Hepatocyte (in vitro differentiated cells): ENCODE results near the gene CPT1B. TPM values are rescaled to one million over a fixed set of nuclear protein-coding genes. Genes with fewer than 3 reads are reported as not detected.
"Not testable (repeated sequence)": the region's sequence is repeated elsewhere in the genome, so short reads cannot be mapped to it uniquely, and the experiment has no call there.

ENCODE experiments used
- DNase-seq: peaks from one replicate; pipeline ENCODE4 v3.0.0-alpha.2; 2016; ENCODE audit warnings: low spot score
- H2AFZ ChIP-seq: fragments of 200-600 bp; sonication (generic); 2 replicates; pipeline ENCODE4 v1.6.0; 2016; ENCODE audit warnings: antibody characterized with exemption, mild to moderate bottlenecking
- H3K27ac ChIP-seq: fragments of 200-600 bp; sonication (generic); 2 replicates; pipeline ENCODE4 v1.5.1; 2016; ENCODE audit warnings: mild to moderate bottlenecking
- H3K27me3 ChIP-seq: fragments of 200-600 bp; sonication (generic); 2 replicates; pipeline ENCODE4 v1.6.1; 2016
- H3K36me3 ChIP-seq: fragments of 200-600 bp; sonication (generic); replicated peaks from 2 replicates; pipeline ENCODE4 v1.5.1; 2016; ENCODE audit warnings: low read depth; ENCODE audit not compliant: insufficient read depth
- H3K4me1 ChIP-seq: fragments of 200-600 bp; sonication (generic); 2 replicates; pipeline ENCODE4 v1.5.1; 2016; ENCODE audit warnings: mild to moderate bottlenecking, moderate library complexity; ENCODE audit not compliant: insufficient read depth
- H3K4me2 ChIP-seq: fragments of 200-600 bp; sonication (generic); 2 replicates; pipeline ENCODE4 v1.6.0; 2016
- H3K4me3 ChIP-seq: fragments of 200-600 bp; sonication (generic); 2 replicates; pipeline ENCODE4 v1.5.1; 2016; ENCODE audit warnings: mild to moderate bottlenecking
- H3K79me2 ChIP-seq: fragments of 200-600 bp; sonication (generic); 2 replicates; pipeline ENCODE4 v1.6.0; 2017; ENCODE audit warnings: mild to moderate bottlenecking
- H3K9me2 ChIP-seq: fragments of 200-600 bp; sonication (generic); replicated peaks from 2 replicates; pipeline ENCODE4 v1.6.0; 2017; ENCODE audit warnings: mild to moderate bottlenecking; ENCODE audit not compliant: insufficient read depth
- H3K9me3 ChIP-seq: fragments of 200-600 bp; sonication (generic); 2 replicates; pipeline ENCODE4 v1.5.1; 2016; ENCODE audit warnings: low read depth, mild to moderate bottlenecking
- H4K20me1 ChIP-seq: fragments of 200-600 bp; sonication (generic); 2 replicates; pipeline ENCODE4 v1.6.0; 2016; ENCODE audit warnings: mild to moderate bottlenecking; ENCODE audit not compliant: insufficient read depth, poor library complexity, severe bottlenecking
- EZH2 ChIP-seq: fragments of 200-600 bp; sonication (generic); IDR thresholded peaks from 2 replicates; pipeline ENCODE4 v1.6.1; 2016; ENCODE audit warnings: antibody characterized with exemption, mild to moderate bottlenecking, borderline replicate concordance
- EZH2phosphoT487 ChIP-seq: fragments of 200-600 bp; sonication (generic); IDR thresholded peaks from one replicate; pipeline ENCODE4 v1.6.1; 2018; ENCODE audit warnings: antibody characterized with exemption, mild to moderate bottlenecking, low read depth, moderate library complexity; ENCODE audit not compliant: unreplicated experiment, severe bottlenecking
- WGBS: methylation state at CpG from one replicate; pipeline ENCODE4 v1.1.6; 2016; ENCODE audit warnings: low lambda C conversion rate; ENCODE audit errors: missing lambda C conversion rate; 5-methylcytosine and 5-hydroxymethylcytosine counted together
- polyA plus RNA-seq: library from polyadenylated mRNA; unstranded; fragments of >200 nt; fragmentation: Nextera tagmentation; extraction: Ambion mirVana; gene quantifications from 2 replicates; pipeline ENCODE4 v1.2.1, GENCODE V29; 2016
- total RNA-seq: library from RNA; depleted of rRNA; stranded (reverse); fragments of >200 nt; gene quantifications from 2 replicates; pipeline ENCODE4 v1.2.3, GENCODE V29; 2014
- TF ChIP-seq, protein P1 (sequence below): fragments of 200-600 bp; sonication (generic); IDR thresholded peaks from 2 replicates; pipeline ENCODE4 v1.5.1; 2016; ENCODE audit warnings: antibody characterized with exemption, mild to moderate bottlenecking; ENCODE audit not compliant: poor library complexity

The CPT1B gene
- total and polyA plus RNA-seq, 2 experiments from 2014 or later = 27.5 to 64.0 TPM

DNA sequence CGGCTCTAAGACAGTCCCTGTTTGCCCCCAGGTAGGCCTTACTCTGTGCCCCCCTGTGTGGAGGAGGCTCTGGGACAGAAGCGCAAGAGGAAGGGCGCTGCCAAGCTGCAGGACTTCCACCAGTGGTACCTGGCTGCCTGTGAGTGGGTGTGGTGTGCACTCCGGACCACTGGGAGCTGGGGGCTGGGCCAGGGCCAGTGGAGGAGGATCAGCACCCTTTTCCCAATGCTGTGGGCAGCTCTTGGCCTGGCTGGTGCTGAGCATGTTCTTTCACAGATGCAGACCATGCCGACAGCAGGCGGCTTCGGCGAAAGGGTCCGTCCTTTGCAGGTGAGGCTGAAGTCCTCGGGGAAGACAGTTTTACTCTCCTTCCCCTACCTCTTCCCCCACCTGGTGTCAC is 56.5 kb downstream of the CPT1B start:
- TF ChIP-seq, protein P1, sequence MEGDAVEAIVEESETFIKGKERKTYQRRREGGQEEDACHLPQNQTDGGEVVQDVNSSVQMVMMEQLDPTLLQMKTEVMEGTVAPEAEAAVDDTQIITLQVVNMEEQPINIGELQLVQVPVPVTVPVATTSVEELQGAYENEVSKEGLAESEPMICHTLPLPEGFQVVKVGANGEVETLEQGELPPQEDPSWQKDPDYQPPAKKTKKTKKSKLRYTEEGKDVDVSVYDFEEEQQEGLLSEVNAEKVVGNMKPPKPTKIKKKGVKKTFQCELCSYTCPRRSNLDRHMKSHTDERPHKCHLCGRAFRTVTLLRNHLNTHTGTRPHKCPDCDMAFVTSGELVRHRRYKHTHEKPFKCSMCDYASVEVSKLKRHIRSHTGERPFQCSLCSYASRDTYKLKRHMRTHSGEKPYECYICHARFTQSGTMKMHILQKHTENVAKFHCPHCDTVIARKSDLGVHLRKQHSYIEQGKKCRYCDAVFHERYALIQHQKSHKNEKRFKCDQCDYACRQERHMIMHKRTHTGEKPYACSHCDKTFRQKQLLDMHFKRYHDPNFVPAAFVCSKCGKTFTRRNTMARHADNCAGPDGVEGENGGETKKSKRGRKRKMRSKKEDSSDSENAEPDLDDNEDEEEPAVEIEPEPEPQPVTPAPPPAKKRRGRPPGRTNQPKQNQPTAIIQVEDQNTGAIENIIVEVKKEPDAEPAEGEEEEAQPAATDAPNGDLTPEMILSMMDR = no peak
- no peak for TF ChIP-seq EZH2
- no peak for TF ChIP-seq EZH2phosphoT487
- no peak for DNase-seq
- H3K4me3 ChIP-seq = no peak overlapping the region
- WGBS = 94% methylated on average over 10 of the region's 10 CpGs
- no peak overlapping the region for H2AFZ ChIP-seq
- no peaks in the 10 kb centered on the region for H3K36me3 ChIP-seq
- H3K9me2 ChIP-seq = no peaks in the 10 kb centered on the region
- H4K20me1 ChIP-seq = peaks cover 13% of the 10 kb centered on the region
- H3K4me2 ChIP-seq = no peak overlapping the region
- H3K27me3 ChIP-seq = no peaks in the 10 kb centered on the region
- H3K27ac ChIP-seq = no peak overlapping the region
- peaks cover 12% of the 10 kb centered on the region for H3K4me1 ChIP-seq
- peaks cover 37% of the 10 kb centered on the region for H3K79me2 ChIP-seq
- no peaks in the 10 kb centered on the region for H3K9me3 ChIP-seq

GRCh38 chr22:50520826-50521453 is 57.3 kb downstream of the CPT1B start:
- Histone ChIP-seq H3K27me3 (no peaks in the 10 kb centered on the region), H4K20me1 (peaks cover 13% of the 10 kb centered on the region), H3K4me2 (no peak overlapping the region), H3K27ac (no peak overlapping the region), H3K36me3 (no peaks in the 10 kb centered on the region), H3K4me1 (peaks cover 9% of the 10 kb centered on the region), H3K4me3 (no peak overlapping the region), H3K79me2 (peaks cover 39% of the 10 kb centered on the region), H2AFZ (no peak overlapping the region), H3K9me3 (no peaks in the 10 kb centered on the region), H3K9me2 (no peaks in the 10 kb centered on the region)
- no peak for DNase-seq
- TF ChIP-seq, protein P1 = no peak
- TF ChIP-seq EZH2 = no peak
- no peak for TF ChIP-seq EZH2phosphoT487
- WGBS = 100% methylated on average over 13 of the region's 13 CpGs

- 92% methylated on average over 8 of the region's 8 CpGs for WGBS
- H3K27me3 ChIP-seq, H3K9me3 ChIP-seq, H2AFZ ChIP-seq, DNase-seq, H3K4me1 ChIP-seq, H3K27ac ChIP-seq, H3K36me3 ChIP-seq, H3K4me2 ChIP-seq, H3K4me3 ChIP-seq, H3K9me2 ChIP-seq: not testable (repeated sequence)
- H3K79me2 ChIP-seq = peaks cover 42% of the 10 kb centered on the region
- H4K20me1 ChIP-seq = peaks cover 13% of the 10 kb centered on the region
Measured at GRCh38 chr22:50520184-50520583, 58.0 kb downstream of the CPT1B start.

DNA sequence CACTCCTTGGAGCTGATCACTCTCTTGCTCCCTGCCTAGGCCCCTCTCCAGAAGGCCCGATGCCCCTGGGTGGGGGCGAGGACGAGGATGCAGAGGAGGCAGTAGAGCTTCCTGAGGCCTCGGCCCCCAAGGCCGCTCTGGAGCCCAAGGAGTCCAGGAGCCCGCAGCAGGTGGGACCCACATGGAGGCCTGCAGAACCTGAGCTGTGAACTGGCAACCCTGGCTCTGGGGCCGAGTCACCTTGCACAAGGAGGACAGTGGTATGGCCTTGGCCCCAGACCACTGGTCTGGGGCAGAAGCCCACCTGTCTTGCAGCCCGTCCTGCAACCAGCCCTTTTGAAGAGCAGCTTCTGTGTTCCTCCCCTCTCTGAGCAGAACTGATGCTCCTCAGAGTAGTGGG is 59.1 kb downstream of the CPT1B start:
- TF ChIP-seq, protein P1 = no peak
- TF ChIP-seq EZH2 = no peak
- TF ChIP-seq EZH2phosphoT487 = no peak
- no peaks in the 10 kb centered on the region for H3K36me3 ChIP-seq

More for the DNA sequence above, 59.1 kb downstream of the CPT1B start:
- no peak overlapping the region for H3K27ac ChIP-seq
- no peaks in the 10 kb centered on the region for H3K27me3 ChIP-seq
- peaks cover 11% of the 10 kb centered on the region for H4K20me1 ChIP-seq
- no peak overlapping the region for H2AFZ ChIP-seq
- H3K9me2 ChIP-seq = no peaks in the 10 kb centered on the region
- no peak for DNase-seq
- peaks cover 46% of the 10 kb centered on the region for H3K79me2 ChIP-seq
- WGBS = 95% methylated on average over 8 of the region's 8 CpGs
- no peak overlapping the region for H3K4me3 ChIP-seq
- H3K9me3 ChIP-seq = no peaks in the 10 kb centered on the region
- no peak overlapping the region for H3K4me2 ChIP-seq
- H3K4me1 ChIP-seq = peaks cover 4% of the 10 kb centered on the region

Other genes starting within 250 kb of the CPT1B start
- 43.9 and 57.9 TPM in 2 replicates for gene PPP6R2, start 235.1 kb downstream of the CPT1B start, total RNA-seq
- 44.1 and 47.0 TPM in 2 replicates for gene PPP6R2, start 235.1 kb downstream of the CPT1B start, polyA plus RNA-seq
- 26.1 and 34.5 TPM in 2 replicates for gene SBF1, start 103.4 kb downstream of the CPT1B start, total RNA-seq
- 38.0 and 49.5 TPM in 2 replicates for gene SBF1, start 103.4 kb downstream of the CPT1B start, polyA plus RNA-seq
- gene ADM2, start 96.9 kb downstream of the CPT1B start, total RNA-seq = 3.0 and 4.1 TPM in 2 replicates
- gene ADM2, start 96.9 kb downstream of the CPT1B start, polyA plus RNA-seq = 5.0 and 5.1 TPM in 2 replicates
- not detected in 2 replicates for gene MIOX, start 91.6 kb downstream of the CPT1B start, total RNA-seq
- gene MIOX, start 91.6 kb downstream of the CPT1B start, polyA plus RNA-seq = not detected in 2 replicates
- 22.4 and 32.8 TPM in 2 replicates for gene LMF2, start 70.7 kb downstream of the CPT1B start, total RNA-seq
- gene LMF2, start 70.7 kb downstream of the CPT1B start, polyA plus RNA-seq = 97.6 and 128 TPM in 2 replicates
- gene NCAPH2, start 70.2 kb downstream of the CPT1B start, total RNA-seq = 24.4 and 25.6 TPM in 2 replicates
- 40.6 and 48.0 TPM in 2 replicates for gene NCAPH2, start 70.2 kb downstream of the CPT1B start, polyA plus RNA-seq
- 2.0 and 4.1 TPM in 2 replicates for gene SCO2, start 52.8 kb downstream of the CPT1B start, total RNA-seq
- 9.7 and 11.2 TPM in 2 replicates for gene SCO2, start 52.8 kb downstream of the CPT1B start, polyA plus RNA-seq
- 36.6 and 46.4 TPM in 2 replicates for gene TYMP, start 48.4 kb downstream of the CPT1B start, total RNA-seq
- gene TYMP, start 48.4 kb downstream of the CPT1B start, polyA plus RNA-seq = 85.7 and 105 TPM in 2 replicates
- gene KLHDC7B, start 32.5 kb downstream of the CPT1B start, total RNA-seq = 0.92 and 1.7 TPM in 2 replicates
- gene KLHDC7B, start 32.5 kb downstream of the CPT1B start, polyA plus RNA-seq = 0.75 and 1.4 TPM in 2 replicates
- not detected in 2 replicates for gene SYCE3, start 15.5 kb downstream of the CPT1B start, total RNA-seq
- 1.4 and 1.5 TPM in 2 replicates for gene SYCE3, start 15.5 kb downstream of the CPT1B start, polyA plus RNA-seq
- 54.9 and 57.4 TPM in 2 replicates for gene CHKB, start 4.4 kb upstream of the CPT1B start, total RNA-seq
- gene CHKB, start 4.4 kb upstream of the CPT1B start, polyA plus RNA-seq = 89.7 and 125 TPM in 2 replicates
- gene MAPK8IP2, start 22.4 kb upstream of the CPT1B start, total RNA-seq = 1.0 and 1.6 TPM in 2 replicates
- gene MAPK8IP2, start 22.4 kb upstream of the CPT1B start, polyA plus RNA-seq = 3.8 and 4.0 TPM in 2 replicates
- 26.2 and 31.3 TPM in 2 replicates for gene ARSA, start 49.7 kb upstream of the CPT1B start, total RNA-seq
- 20.6 and 29.2 TPM in 2 replicates for gene ARSA, start 49.7 kb upstream of the CPT1B start, polyA plus RNA-seq
- 2.4 and 2.9 TPM in 2 replicates for gene SHANK3, start 94.4 kb upstream of the CPT1B start, total RNA-seq
- 1.9 and 2.6 TPM in 2 replicates for gene SHANK3, start 94.4 kb upstream of the CPT1B start, polyA plus RNA-seq
- gene ACR, start 159.8 kb upstream of the CPT1B start, total RNA-seq = not detected in 2 replicates
- gene ACR, start 159.8 kb upstream of the CPT1B start, polyA plus RNA-seq = not detected in 2 replicates
- gene RABL2B, start 205.2 kb upstream of the CPT1B start, total RNA-seq = 11.3 and 12.3 TPM in 2 replicates
- gene RABL2B, start 205.2 kb upstream of the CPT1B start, polyA plus RNA-seq = 31.0 and 36.8 TPM in 2 replicates